Measurements from ENCODE around the gene ECE1.

GRCh38 chr1:21175670-21176581, 114.3 kb downstream of the ECE1 start:
- TF ChIP-seq EZH2 (IDR thresholded peaks at IDR 0.05; ENCODE audit: insufficient read depth, poor library complexity, severe bottlenecking): no peak
- no peak for TF ChIP-seq EZH2phosphoT487 (IDR thresholded peaks at IDR 0.05; ENCODE audit: insufficient read depth, low read depth)
